Cerebellar nuclear complex (tissue), 1 donor: ENCODE measurements around the gene ALOXE3.
"Not testable (repeated sequence)": the region's sequence is repeated elsewhere in the genome, so short reads cannot be mapped to it uniquely, and the experiment has no call there.

ENCODE experiments used
- DNase-seq, 2 experiments: peaks; one replicate each; lab custom pipeline; 2025; lab: John Stamatoyannopoulos, UW

Gene ALOXE3

DNA sequence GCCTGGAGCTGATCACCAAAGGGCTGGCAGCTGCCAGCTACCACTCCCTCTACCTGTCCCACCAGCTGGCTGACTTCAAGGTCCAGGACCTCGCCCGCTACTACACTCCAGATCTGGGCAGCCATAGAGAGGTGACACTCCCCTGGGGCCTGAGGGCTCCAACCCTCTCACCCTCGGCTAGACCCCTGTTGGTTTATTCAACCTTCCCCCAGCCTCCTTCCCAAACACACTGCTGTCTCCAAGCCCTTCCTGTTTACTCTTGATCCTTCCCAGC lies 48.8 kb downstream of the ALOXE3 start:
- no peak for DNase-seq

- no peak for DNase-seq
These were observed 49.4 kb downstream of the ALOXE3 start for GRCh38 chr17:8068736-8069586.

- DNase-seq, result no peak
These were observed 50.5 kb downstream of the ALOXE3 start for GRCh38 chr17:8067806-8068205.

- no peak for DNase-seq
These were observed 51.2 kb downstream of the ALOXE3 start for GRCh38 chr17:8066841-8067775.

DNA sequence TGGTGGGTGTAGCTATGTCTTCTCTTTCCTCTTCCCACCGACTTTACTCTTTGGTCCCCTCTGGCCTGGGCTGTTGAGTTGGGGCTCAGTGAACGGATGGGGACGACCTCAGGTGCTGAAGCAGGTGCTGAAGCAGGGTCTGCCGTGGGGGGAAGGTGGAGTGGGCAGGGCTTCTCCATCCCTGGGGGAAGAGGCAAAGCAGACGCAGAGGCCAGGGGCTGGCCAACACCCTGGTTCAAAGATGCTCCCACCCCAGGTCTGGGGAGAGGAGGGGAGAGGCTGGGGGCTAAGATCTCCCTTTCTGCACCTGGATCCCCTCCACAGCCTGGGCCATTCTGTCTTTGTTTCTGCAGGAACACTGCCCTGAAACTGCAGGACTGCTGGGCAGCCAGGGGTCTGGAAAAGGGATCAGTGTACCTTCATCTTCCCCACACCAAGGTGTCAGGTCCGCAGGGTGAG lies 53.7 kb downstream of the ALOXE3 start:
- no peak for DNase-seq

- DNase-seq, result no peak
These were observed 54.4 kb downstream of the ALOXE3 start for GRCh38 chr17:8063761-8064534.

DNA sequence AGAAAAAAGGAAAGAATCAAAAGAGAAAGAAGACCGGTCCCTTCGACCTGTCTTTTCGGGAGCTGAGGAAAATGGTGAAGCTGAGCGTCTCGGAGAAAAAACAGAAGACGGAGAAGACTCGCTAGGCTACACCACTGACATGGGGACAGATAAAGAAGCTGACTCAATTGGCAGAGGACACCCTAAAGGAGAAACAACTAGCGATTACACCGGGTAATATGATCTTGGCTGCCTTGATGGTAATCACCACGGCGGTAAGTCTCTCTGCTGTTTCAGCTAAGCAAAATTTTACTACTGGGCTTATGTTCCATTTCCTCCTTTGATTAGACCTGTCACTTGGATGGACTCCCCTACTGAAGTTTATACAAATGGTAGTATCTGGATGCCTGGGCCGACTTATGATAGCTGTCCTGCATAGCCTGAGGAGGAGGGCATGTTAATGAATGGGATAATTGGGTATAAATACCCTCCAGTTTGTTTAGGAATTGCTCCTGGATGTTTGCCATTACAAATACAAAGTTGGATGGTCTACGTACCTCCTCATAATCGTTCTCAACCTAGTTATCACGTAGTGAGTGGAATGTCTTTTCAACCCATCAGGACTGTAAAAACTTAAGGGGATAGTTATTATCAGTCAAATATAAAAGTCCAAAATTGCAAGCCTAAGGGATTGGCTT lies 55.4 kb downstream of the ALOXE3 start:
- no peak for DNase-seq

GRCh38 chr17:8062435-8062806 lies 55.9 kb downstream of the ALOXE3 start:
- DNase-seq, result no peak

DNA sequence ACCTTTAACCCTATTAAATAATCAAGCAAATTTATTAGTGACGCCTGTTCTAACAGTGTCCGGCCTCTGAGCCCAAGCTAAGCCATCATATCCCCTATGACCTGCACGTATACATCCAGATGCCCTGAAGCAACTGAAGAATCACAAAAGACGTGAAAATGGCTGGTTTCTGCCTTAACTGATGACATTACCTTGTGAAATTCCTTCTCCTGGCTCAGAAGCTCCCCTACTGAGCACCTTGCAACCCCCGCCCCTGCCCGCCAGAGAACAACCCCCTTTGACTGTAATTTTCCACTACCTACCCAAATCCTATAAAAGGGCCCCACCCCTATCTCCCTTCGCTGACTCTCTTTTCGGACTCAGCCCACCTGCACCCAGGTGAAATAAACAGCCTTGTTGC lies 56.5 kb downstream of the ALOXE3 start:
- not testable (repeated sequence) for DNase-seq

DNA sequence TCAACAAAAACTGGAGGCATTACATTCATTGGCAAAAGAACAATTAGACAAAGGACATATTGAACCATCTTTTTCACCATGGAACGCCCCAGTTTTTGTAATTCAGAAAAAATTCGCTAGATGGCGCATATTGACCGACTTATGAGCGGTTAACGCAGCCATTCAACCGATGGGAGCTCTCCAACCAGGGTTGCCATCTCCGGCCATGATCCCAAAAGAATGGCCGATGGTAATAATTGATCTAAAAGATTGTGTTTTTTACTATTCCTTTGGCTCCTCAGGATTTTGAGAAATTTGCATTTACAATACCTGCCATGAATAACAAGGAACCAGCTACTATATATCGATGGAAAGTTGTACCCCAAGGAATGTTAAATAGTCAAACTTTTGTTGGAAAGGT lies 58.0 kb downstream of the ALOXE3 start:
- DNase-seq, result peak in 1 of 2 experiments; percentile 15

DNA sequence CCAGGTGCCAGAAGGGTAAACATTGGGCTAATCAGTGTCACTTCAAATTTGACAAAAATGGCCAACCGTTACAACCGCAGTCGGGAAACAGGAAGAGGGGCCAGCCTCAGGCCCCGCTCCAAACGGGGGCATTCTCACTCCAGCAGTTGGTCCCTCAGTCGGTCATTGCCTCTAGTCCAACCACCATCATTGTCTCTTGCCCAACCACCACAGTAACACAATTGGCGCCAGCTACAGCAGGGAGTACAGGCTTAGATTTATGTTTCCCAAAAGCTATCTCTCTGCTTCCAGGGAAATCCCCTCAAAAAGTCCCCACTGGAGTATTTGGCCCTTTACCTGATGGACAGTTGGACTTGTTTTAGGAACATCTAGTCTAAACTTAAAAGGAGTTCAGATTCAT lies 59.2 kb downstream of the ALOXE3 start:
- no peak for DNase-seq

GRCh38 chr17:8057691-8058114 lies 60.6 kb downstream of the ALOXE3 start:
- DNase-seq, result peak in 1 of 2 experiments; percentile 18

DNA sequence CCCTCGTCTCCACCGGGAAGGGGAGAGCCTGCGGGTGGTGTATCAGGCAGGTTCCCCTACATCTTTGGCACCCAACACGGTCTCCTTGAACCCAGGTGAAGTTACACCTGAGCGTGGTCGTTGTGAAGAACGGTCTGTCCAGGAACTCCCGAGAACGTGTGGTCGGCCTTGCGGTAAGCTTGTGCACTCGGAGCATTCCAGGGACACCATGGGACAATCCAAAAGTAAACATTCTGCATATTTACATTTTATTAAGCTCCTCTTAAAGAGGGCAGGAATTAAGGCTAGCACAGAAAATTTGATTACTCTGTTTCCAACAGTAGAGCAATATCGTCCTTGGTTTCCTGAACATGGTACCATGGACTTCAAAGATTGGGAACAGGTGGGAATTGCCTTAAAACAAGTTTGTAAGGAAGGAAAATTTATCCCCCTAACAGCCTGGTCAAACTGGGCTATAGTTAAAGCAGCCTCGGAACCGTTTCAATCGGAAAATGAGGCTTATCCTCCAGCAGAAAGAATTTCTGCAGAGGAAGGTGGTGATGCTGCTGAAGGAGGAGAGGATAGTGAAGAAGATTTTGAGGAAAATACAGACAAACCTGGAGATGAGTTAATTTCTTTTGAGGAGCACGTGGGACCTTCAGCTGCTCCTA lies 61.2 kb downstream of the ALOXE3 start:
- DNase-seq, result no peak

GRCh38 chr17:8056232-8056975 lies 61.9 kb downstream of the ALOXE3 start:
- no peak for DNase-seq

DNA sequence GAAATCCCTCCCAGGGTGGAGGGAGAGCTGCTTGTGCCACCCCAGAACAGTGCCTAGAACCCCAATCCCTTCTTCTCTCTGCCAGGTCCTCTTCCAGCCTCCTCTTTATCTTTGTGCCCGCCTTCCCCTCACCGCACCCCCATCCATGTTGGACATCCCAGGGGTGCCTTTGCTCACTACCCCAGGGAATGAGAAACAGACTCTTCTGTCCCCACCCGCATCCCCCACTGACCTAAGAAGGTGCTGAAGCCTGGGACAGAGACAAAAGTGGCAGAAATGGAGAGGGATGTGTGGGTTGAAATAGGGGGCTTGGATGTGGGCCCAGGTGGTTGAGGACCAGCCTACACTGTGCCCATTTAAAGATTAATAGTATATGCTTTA lies 62.5 kb downstream of the ALOXE3 start:
- DNase-seq, result no peak

- DNase-seq, result no peak
These were observed 64.7 kb downstream of the ALOXE3 start for GRCh38 chr17:8053600-8053999.

DNA sequence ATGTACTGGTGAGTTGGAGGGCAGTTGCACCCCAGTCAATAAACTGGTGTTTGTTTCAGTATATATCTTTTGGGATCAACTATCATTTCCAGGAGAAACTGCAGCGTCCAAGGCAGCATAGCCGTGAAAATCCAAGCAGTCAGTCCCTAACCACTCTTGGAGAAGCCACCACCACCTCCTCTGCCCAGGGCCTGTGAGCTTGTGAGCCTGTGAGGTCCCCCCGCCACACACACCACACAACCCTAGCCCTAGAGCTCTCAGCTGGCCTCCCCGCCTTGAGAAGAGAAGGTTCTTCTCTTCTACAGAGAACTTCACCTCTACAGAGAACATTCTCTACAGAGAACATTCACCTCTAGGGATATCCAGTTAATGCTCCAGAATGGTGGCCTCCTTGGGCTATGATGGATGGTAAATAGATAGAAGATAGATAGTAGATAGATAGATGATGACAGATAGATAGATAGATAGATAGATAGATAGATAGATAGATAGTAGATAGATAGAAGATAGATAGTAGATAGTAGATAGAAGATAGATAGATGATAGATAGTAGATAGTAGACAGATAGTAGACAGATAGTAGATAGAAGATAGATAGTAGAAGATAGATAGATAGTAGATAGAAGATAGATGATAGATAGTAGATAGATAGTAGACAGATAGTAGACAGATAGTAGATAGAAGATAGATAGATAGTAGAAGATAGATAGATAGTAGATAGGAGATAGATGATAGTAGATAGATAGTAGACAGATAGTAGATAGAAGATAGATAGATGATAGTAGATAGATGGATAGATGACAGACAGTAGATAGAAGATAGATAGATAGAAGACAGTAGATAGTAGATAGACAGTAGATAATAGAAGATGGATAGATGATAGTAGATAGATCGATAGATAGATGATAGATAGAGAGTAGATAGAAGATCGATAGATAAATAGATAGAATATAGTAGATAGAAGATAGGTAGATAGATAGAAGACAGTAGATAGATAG lies 65.8 kb downstream of the ALOXE3 start:
- no peak for DNase-seq

GRCh38 chr17:8051831-8052230 lies 66.5 kb downstream of the ALOXE3 start:
- DNase-seq, result no peak

GRCh38 chr17:8048736-8049135 lies 69.6 kb downstream of the ALOXE3 start:
- DNase-seq, result no peak
